Left ventricle myocardium inferior (tissue), 1 donor: ENCODE measurements around the gene ANP32B. TPM values are rescaled to one million over a fixed set of nuclear protein-coding genes. Genes with fewer than 3 reads are reported as not detected.
A peak's percentile ranks its signal among the peaks of the same experiment; 100 is the strongest.
"Not testable (repeated sequence)": the region's sequence is repeated elsewhere in the genome, so short reads cannot be mapped to it uniquely, and the experiment has no call there.

Experiments used
- DNase-seq: peaks from one replicate; pipeline ENCODE4 v3.0.0-alpha.2; 2020
- H3K27ac ChIP-seq: fragments of 200-600 bp; replicated peaks from 2 replicates; pipeline ENCODE4 v1.8.0; 2021
- H3K27me3 ChIP-seq: fragments of 200-600 bp; 2 replicates; pipeline ENCODE4 v1.8.0; 2021; ENCODE audit warnings: low read depth
- H3K36me3 ChIP-seq: fragments of 200-600 bp; 2 replicates; pipeline ENCODE4 v1.8.0; 2021
- H3K4me1 ChIP-seq: fragments of 200-600 bp; 2 replicates; pipeline ENCODE4 v1.8.0; 2021
- H3K4me3 ChIP-seq: fragments of 200-600 bp; 2 replicates; pipeline ENCODE4 v1.8.0; 2021; ENCODE audit warnings: mild to moderate bottlenecking, moderate library complexity
- H3K9me3 ChIP-seq: fragments of 200-600 bp; replicated peaks from 2 replicates; pipeline ENCODE4 v1.8.0; 2021
- intact Hi-C: fragments of 100-400 bp; cut with micrococcal nuclease; formaldehyde crosslinking; loops from one replicate; pipeline ENCODE4 v1.11.0; 2022
- total RNA-seq: library from RNA; stranded (reverse); fragmentation: NEBNext Ultra II Directional; extraction: Animal tissue kit (Norgen Biotek cat#: 25700); gene quantifications from one replicate; pipeline ENCODE4 v1.2.1, GENCODE V29; 2021
- TF ChIP-seq, protein P1 (sequence below): fragments of 200-600 bp; IDR thresholded peaks from 2 replicates; pipeline ENCODE4 v1.8.0; 2021; ENCODE audit warnings: antibody characterized with exemption, mild to moderate bottlenecking, borderline replicate concordance
- donor health status: DM: no; HTN: yes; CAD: no; lungs with severe emphysema.

Gene ANP32B
- total RNA-seq, 1 donor from 2014 or later: 49.9 TPM

DNA sequence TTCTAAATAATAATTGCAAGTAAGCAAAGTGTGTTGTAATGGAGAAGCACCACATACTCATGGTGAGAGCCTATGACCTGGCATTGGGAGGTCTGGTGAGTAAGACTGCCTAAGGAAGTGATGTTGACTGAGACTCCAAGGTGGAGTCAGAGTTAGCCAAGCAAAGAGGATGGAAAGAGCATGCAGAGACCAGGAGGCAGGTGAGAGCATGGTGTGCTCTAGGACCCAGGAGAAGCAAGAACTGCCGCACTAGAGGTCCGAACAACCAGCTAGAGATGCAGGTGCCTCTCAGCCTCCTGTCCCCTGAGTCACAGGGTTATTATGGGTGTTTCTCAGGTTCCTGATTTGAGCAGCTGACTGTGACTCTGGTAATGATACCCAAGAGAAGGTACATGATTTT, 27.3 kb downstream of the ANP32B start:
- Histone ChIP-seq H3K27ac (peak overlapping the region; percentile 66), H3K9me3 (no peaks in the 10 kb centered on the region), H3K4me1 (peaks cover 39% of the 10 kb centered on the region), H3K36me3 (peaks cover 89% of the 10 kb centered on the region), H3K27me3 (no peaks in the 10 kb centered on the region), H3K4me3 (no peak overlapping the region)
- intact Hi-C loops: no loop called here
- TF ChIP-seq, protein P1, sequence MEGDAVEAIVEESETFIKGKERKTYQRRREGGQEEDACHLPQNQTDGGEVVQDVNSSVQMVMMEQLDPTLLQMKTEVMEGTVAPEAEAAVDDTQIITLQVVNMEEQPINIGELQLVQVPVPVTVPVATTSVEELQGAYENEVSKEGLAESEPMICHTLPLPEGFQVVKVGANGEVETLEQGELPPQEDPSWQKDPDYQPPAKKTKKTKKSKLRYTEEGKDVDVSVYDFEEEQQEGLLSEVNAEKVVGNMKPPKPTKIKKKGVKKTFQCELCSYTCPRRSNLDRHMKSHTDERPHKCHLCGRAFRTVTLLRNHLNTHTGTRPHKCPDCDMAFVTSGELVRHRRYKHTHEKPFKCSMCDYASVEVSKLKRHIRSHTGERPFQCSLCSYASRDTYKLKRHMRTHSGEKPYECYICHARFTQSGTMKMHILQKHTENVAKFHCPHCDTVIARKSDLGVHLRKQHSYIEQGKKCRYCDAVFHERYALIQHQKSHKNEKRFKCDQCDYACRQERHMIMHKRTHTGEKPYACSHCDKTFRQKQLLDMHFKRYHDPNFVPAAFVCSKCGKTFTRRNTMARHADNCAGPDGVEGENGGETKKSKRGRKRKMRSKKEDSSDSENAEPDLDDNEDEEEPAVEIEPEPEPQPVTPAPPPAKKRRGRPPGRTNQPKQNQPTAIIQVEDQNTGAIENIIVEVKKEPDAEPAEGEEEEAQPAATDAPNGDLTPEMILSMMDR: no peak
- DNase-seq: no peak

DNA sequence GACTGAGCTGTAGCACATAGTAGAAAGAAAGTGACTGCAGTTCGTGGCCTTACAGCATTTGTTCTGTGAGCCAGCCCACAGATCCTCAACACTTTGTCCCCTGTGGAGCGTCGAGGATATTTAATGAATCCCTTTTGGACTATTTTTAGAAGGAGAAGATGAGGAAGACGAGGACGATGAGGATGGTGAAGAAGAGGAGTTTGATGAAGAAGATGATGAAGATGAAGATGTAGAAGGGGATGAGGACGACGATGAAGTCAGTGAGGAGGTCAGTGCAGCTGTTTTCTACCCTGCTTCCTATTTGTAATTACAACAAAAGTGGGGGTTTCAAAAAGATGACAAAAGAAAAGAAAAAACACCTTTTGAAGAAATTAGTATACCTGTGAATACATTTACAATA, 28.0 kb downstream of the ANP32B start:
- no peak overlapping the region for H3K4me3 ChIP-seq
- H3K27ac ChIP-seq: peak overlapping the region; percentile 66
- TF ChIP-seq, protein P1: no peak
- peaks cover 89% of the 10 kb centered on the region for H3K36me3 ChIP-seq
- peaks cover 36% of the 10 kb centered on the region for H3K4me1 ChIP-seq
- H3K9me3 ChIP-seq: no peaks in the 10 kb centered on the region
- no peak for DNase-seq
- H3K27me3 ChIP-seq: no peaks in the 10 kb centered on the region
- intact Hi-C loops: no loop called here

DNA sequence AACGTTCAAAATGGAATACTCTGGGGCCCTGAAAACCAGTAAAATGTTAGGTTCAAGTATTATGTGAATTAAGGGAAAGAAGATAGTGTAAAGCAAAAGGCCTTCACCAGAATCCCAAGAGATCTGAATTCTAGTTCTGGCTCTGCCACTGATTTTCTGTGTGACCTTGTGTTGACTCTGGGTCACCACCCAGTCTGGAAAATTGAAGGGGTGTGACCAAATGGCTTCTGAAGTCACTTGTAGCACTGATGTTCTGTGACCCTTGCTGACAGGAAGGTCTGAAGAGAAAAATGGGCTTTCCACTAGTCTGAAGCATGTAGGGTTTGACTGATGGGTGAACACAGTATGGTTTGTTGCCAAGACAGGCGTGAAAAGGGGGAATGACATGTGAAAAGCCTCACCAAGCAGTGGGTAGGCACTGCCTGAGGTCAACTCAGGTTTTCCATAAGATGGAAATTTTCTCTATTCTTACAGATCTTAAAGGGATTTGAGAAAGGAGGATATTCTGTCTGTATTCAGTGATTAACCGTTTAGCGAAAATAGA, 33.1 kb downstream of the ANP32B start:
- Histone ChIP-seq H3K27me3 (no peaks in the 10 kb centered on the region), H3K36me3 (peaks cover 68% of the 10 kb centered on the region), H3K9me3 (no peaks in the 10 kb centered on the region), H3K27ac (peak overlapping the region; percentile 69), H3K4me3 (no peak overlapping the region), H3K4me1 (peaks cover 45% of the 10 kb centered on the region)
- DNase-seq: no peak
- intact Hi-C loops: no loop called here
- TF ChIP-seq, protein P1: no peak

DNA sequence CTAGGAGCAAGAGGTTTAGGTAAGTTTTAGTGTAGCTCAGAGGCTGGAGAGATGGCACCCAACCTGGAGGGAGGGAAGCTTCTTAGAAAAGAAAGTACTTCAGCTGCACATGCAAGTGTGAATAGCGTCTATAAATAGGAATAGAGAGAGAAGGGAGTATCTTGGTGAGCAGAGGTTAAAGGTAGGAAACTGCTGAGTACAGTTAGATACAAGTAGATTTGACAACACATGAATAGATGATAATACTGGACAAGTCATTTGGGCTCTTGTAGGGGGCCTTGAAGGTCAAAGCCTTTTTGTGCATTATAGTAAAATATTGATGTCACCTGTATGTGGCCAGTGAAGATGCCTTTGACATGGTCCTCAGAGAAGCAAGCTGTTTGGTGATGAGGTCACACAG, 34.2 kb downstream of the ANP32B start:
- Histone ChIP-seq H3K27ac (peak overlapping the region; percentile 69), H3K27me3 (no peaks in the 10 kb centered on the region), H3K9me3 (no peaks in the 10 kb centered on the region), H3K36me3 (peaks cover 57% of the 10 kb centered on the region), H3K4me3 (no peak overlapping the region), H3K4me1 (peaks cover 55% of the 10 kb centered on the region)
- DNase-seq: no peak
- intact Hi-C loops: no loop called here
- TF ChIP-seq, protein P1: no peak

DNA sequence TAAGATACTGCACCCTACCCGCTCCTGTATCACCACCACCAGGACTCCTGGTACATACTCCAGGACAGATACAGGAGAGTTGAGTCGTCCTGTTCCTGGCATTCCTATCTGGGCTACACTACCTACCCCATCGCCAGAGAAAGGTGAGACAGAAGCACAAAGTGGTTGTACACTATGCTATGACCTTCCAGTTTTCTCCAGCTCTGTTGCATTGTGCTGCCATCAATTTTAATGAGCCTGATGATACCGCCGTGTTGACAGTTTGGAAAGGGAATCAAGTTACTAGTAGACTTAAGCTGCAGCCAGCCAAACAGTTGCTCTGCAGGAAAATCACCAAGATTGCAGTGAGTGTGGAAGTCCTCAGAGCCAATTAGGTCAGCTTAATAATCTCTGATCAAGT, 35.2 kb downstream of the ANP32B start:
- H3K27me3 ChIP-seq: no peaks in the 10 kb centered on the region
- H3K4me3 ChIP-seq: no peak overlapping the region
- H3K27ac ChIP-seq: peak overlapping the region; percentile 69
- H3K4me1 ChIP-seq: peaks cover 61% of the 10 kb centered on the region
- no peak for DNase-seq
- TF ChIP-seq, protein P1: no peak
- H3K9me3 ChIP-seq: no peaks in the 10 kb centered on the region
- H3K36me3 ChIP-seq: peaks cover 47% of the 10 kb centered on the region
- intact Hi-C loops: no loop called here

DNA sequence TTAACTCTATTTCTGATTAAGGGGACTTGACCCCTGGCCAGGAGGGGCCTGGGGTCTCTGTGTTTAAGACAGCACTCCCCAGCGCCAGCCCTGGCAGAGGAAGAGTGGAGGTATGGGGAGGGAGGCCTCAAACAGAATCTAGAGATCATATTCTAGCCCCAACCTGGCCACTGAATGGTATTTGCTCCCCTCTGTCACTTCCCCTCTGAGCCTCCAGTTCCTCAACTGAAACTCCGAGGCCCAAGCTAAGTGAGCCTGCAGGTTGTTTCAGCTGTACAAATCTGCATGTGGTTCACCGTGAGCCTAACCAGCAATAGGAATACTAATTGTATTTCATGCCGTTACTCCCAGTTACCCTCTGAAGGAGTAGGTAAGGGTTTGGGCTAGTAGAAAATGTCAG, 36.0 kb downstream of the ANP32B start:
- TF ChIP-seq, protein P1: no peak
- no peak for DNase-seq
- peaks cover 64% of the 10 kb centered on the region for H3K4me1 ChIP-seq
- H3K36me3 ChIP-seq: peaks cover 40% of the 10 kb centered on the region
- H3K27me3 ChIP-seq: no peaks in the 10 kb centered on the region
- intact Hi-C loops: no loop called here
- H3K27ac ChIP-seq: peak overlapping the region; percentile 69
- no peak overlapping the region for H3K4me3 ChIP-seq
- no peaks in the 10 kb centered on the region for H3K9me3 ChIP-seq

DNA sequence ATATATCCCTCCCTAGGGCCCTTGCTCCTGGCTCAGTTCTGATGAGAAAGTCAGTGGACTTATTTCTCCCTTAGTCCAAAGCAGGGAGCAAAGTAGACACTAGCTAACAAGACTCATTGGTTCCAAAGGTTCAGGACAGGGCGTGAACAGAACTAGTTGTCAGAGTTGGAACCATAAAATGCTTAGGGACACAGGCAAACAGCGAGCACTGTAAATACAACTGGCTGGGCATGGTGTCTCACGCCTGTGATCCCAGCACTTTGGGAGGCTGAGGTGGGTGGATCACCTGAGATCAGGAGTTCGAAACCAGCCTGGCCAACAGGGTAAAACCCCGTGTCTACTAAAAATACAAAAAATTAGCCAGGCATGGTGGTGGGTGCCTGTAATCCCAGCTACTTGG, 36.7 kb downstream of the ANP32B start:
- not testable (repeated sequence) for H3K4me3 ChIP-seq
- Histone ChIP-seq H3K36me3 (peaks cover 32% of the 10 kb centered on the region), H3K27ac (peak overlapping the region; percentile 87)

More for the DNA sequence above, 36.7 kb downstream of the ANP32B start:
- H3K9me3 ChIP-seq, DNase-seq, H3K27me3 ChIP-seq, intact Hi-C loops: not testable (repeated sequence)
- H3K4me1 ChIP-seq: peaks cover 71% of the 10 kb centered on the region
